HG03135 (cell line): ENCODE data around the gene SLC7A1.

Experiments used
- ATAC-seq: cut with Tn5 transposase; IDR thresholded peaks from one replicate; pipeline ENCODE4 v1.9.1; 2021; ENCODE audit warnings: mild to moderate bottlenecking, moderate library complexity; ENCODE audit not compliant: unreplicated experiment

Gene SLC7A1

DNA sequence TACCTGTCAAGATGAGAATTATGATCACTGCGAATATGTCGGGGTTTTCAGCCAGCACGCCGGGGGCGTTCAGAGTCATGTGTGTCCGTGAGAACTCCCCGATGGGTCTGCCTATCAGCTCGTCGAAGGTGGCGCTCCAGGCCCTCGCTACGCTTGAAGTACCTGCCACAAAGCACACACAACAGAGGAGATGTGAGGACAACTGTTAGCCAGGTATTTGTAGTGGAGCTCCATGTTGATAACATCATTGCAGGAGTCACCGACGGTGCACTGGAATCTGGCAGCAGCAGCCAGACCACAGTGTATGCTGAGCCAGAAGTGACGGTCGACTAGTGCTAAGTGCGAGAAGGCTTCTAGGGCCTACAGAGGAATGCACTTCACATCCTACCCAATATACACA, 62.7 kb downstream of the SLC7A1 start:
- ATAC-seq = no peak

DNA sequence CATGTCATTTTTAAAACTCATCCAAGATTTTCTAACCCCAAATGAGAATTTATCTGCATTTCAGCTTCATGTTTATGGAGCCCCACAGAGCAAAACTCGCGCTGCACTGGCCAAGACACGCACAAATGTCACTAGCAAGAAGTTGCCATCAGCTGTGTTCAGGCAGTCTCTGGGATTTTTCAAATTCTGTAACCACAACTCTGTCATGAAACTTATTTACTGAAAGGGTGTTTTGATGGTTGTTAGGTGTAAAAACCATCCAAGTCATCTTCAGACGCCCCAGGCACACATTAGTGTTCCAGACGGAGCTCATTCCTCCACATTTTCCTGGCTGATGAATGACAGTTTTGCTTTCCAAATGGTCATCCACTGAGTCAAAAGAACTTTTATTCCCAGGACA, 63.4 kb downstream of the SLC7A1 start:
- no peak for ATAC-seq

DNA sequence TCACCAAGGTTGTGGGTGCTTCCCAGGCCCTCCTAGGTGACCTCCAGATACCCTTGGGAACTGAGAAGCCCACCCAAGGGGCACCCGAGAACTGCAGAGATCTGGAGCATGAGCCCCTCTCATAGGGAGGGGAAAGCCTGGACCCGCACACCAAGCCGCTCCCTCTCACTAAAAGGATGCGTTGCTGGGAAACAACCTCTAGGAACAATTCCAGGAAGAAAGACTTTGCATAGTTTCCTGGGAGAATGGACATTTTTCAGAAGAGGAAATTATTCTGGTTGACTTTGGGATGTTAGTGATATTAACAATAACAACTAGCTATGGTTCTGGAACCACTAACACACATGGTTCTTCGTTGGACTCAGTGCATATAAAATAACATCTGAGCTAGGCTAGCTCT, 64.6 kb downstream of the SLC7A1 start:
- no peak for ATAC-seq

DNA sequence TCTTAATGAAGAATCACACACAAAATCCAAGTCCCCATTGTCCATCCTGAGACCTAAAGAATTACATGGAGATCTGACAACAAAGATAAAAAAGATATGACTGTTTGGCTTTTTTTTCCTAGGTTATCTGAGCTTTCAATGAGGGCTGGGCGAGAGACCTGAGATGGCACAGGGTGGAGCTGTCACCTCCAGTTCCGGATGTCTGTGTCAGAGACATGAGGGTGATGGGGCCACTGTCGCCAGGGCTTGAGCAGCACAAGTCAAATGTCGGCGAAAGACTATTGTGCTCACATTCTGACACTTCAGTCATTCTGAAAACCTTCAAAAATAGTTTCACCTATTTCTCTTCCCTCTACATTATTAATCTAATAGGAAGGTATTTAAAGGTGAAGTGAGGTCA, 65.7 kb downstream of the SLC7A1 start:
- no peak for ATAC-seq

DNA sequence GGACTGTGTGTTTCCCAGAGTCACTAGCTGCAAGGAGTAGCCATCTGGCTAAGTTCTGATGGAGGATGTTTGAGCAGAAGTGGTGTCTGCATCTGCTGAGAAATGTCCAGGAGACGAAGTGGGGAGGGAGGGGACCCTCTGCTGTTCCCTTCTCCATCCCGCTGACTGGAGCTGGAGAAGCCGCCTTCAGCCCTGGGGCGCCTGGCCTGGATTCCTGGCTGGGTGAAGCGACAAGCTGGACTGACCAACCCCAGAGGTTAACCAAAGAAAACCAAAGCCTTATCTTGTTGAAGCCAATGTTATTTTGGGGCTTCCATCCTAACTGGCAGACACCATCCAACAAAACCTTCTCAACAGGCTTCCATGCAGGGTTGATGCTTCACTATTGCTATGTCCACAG, 67.6 kb downstream of the SLC7A1 start:
- no peak for ATAC-seq

DNA sequence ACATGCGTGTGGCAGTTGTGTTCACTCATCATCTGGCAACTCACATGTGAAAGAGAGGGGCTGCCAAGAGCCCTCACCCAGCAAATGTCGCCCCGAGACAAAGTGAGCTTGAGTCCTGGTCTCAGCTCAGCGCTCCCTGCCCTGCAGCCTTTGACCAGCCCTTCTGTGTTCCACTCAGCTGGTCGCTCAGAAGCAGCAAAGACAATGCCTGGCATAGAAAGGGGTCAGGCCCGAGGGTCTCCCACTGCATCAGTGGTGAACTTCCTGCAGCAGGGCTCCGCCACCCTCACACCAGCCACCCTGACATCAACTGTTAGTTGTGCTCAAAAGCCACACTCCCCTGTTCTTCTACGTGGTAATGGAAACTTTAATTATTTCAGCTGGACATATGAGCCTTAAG, 68.0 kb downstream of the SLC7A1 start:
- ATAC-seq = no peak

DNA sequence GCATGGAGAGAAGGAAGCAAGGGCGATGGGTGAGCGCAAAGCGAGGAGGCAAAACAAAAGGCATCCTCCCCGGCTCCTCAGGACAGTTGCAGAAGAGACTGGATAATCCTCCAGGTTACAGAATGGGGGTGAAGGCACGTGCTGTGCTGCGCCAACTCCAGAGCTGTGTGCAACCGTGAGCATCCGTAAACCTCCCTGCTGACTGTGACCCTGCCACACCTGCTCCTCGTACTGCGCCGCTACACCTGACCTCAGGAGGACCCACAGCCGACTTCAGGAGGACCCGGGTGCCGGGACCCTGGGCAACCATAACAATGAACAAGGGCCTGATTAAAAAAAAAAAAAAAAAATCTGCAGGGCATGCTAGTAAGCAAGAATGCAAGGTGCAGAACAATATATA, 68.7 kb downstream of the SLC7A1 start:
- no peak for ATAC-seq

DNA sequence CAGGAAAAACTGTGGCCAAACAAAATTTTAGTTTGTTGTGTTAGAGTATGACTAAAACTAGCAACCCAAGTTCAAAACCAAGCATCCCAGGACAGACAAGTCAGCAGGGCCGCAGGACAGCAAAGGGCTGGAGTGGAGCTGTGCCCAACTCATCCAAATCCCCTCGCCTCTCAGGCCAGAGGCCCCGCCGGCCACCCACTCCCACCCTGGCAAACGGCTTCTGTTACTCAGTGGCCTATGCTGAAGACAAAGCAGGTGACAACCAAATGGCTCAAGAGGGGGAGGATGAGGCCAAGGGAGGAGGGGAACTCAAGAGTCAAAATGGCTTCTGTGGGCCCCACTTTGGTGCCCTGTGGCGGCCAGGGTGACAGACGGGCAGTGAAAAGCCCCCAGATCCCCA, 69.7 kb downstream of the SLC7A1 start:
- ATAC-seq = no peak

DNA sequence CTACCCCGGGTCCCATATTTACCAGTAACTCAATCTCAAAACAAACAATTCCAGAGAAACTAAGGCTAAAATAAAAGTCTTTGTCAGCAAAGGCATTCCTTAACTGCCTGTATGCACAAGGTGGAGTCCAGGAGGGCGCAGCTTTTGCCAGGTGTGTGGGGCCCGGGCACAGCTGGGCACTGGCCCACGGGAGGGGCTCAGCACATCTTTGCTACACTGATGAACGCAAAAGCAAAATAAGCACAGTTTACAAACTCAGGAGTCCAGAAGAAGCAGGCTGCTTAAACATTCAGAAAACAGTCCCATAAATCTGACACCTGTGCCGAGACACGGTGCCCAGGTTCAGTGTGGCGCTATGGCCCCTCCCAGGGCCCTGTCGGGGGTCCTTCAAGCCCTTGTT, 70.8 kb downstream of the SLC7A1 start:
- ATAC-seq = no peak

DNA sequence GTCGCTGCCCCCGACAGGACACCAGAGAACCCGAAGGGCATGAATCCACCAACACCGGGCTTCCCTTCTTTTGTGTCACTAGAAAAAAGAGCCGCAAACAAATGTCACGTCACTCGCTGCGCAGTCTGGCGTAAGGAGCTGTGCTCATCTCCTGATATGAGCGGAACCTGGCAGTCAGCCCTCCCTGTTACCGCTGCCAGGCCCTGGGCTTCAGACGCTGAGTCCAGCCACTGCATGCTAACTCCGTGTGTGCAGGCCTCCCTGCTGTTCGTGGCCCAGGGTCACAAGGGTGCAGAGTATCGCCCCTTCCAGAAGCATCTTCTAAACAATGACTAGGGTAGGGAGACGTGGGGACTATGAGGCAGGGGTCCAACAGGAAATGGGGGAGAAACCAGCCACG, 71.3 kb downstream of the SLC7A1 start:
- no peak for ATAC-seq

DNA sequence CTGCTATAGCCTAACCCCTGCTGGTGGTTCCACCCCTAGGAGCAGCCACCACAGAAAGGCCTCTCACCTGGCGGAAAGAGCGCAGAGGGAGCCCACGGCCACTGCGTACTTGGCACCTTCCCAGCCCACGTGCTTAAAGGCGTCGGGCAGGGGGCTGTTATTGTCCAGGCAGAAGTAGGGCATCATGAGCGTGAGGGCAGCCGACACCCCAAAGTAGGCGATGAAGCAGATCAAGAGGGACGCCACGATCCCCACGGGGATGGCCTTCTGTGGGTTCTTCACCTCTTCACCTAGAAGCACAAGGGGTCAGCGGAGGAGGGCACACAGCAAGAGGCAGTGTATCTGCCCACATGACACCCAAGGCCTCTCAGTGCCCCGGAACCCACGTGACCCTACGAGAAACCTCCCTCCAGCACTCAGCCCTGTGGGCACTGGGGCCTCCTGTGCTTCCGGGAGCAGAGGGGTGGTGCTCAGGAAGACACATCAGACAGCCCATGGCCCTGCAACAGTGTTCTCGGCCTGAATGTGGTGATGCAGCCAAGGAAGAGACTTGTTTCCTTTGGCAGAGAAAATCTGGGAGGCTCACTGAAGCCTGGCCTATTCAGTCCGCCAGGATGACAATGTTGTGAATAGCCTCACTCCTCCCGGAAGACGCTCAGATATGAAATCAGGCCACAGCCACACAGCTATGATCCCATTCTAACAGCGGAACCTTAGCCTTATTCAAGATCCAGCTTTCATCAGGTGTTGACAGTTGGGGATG, 72.1 kb downstream of the SLC7A1 start:
- no peak for ATAC-seq

DNA sequence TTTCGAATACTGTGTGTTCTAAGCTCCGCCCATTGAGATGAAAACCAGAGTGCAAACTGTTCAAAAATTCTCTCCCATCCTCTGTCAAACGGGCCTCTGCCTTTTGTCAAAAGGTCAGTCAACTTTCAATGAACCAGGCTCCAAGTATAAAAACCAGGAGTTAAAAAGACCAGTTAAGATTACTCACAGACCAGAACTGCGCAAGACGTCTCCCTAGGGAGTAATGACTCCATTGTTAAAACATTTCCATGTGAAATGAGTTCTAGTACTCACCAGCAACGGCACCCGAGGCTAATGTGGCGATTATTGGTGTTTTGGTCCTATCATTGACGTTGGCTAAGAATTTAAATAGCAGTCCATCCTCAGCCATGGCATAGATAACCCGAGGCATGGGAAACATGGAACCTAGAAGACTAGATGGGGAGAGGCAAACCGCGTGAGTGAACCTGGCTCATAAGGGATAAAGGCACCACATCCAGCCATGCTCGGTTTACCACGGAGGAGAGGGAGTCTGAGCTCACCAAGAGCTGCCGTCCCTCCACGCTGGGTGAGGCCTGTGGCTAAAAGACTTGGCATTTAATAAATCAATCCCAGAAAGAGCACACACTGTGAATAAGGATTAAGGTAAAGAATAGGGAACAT, 73.3 kb downstream of the SLC7A1 start:
- no peak for ATAC-seq

DNA sequence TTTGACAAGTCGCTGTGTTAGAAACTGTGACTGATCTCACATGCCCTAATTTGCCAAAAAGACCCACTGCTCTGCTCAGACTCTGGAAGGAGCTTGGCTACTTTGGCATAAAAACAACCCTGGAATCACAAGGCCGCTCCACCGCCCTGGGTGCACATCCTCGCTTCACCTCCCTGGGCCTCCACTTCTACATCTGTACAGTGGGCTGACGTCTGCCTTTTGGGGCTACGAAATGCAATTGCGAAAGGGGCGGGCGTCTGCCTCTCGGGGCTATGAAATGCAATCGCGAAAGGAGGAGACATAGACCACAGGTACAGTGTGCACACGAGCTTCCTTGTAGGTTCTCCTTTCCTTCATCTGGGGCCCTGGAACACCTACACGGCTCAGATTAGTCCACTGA, 74.2 kb downstream of the SLC7A1 start:
- no peak for ATAC-seq

DNA sequence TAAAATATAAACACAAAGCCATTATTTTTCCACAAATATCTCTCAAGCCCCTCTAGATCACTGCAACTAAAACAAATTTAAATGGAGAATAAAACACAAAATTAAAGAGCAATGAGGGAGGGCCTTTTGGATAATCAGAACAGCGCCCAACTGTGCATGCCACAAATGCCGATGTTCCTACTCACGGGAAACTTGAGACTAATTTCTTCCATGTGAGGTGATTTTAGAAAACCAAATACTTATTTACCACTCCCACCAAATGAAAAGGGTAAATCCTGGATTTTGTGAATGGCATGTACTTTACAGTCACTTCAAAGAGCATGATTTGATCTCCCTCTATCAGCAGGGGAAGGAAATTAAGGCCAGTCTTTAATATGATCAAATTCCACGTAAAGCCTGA, 74.8 kb downstream of the SLC7A1 start:
- ATAC-seq = no peak

DNA sequence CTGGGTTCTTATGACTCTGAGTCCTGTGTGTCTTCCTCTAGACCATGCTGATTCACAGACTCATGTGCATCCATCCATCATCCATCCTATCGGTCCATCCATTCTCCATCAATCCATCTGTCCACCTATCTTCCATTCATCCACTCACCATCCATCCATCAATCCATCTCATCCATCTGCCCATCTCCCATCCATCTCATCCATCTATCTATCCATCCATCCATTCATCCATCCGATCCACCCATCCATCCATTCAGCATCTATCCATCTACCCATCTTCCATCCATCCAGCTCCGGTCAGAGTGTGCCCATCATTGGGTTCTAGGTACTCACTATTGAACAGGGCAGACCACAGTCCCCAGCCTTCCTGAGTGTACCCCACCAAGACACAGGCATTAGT, 75.6 kb downstream of the SLC7A1 start:
- ATAC-seq = no peak

DNA sequence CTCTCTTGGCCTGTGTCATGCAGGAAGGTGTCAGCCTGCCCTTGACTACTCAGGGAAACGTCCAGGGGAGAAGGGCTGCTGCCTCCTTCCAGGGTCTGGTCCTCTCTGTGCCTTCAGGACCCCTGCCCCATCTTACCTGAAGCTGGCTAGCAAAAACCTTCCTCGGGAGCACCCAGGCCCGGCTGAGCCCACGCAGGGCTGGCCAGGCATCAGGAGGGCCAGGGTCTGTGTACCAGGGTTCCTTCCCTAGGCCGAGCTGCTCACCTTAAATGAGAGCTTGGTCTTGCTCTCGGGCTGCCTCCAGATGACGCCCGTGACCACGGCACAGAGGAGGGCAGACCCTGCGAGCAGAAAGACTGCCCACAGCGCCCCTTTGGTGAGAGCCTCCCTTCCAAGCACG, 78.6 kb downstream of the SLC7A1 start:
- ATAC-seq = no peak

DNA sequence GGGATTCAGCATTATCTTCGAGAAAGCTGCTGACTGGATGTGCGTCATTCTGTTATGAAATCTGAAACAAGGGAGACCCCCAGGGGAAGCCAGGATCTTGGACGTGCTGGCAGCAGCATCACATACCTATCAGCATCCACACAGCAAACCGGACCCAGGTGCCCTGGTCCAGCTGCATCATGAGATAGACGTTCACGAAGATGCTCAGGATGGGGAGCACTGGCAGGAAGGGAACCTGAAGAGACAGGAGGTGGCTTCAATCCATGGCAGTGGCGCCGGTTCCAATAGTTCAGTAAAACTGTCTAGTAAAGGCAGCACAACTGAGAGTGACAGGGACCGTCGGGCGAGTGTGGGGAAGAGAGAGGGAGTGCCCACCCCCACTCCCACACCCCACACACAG, 79.5 kb downstream of the SLC7A1 start:
- ATAC-seq = no peak

DNA sequence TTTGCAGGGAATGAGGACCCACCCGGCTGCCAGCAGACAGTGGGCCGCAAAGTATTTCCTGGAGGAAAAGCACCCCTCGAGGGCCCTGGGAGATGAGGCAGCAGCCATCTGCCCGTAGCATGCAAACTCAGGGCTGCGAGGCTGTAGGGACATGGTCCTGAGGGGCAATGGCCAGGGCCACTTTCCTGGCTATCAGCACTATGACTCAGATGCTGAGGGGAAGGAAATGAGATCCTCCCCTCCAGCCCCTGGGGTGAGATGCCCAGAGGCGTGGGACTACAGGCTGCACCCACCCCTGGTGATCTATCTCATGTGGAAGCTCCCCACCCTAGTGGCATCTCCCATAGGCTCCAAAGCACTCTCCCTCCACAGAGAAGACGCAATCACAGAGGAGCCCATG, 80.1 kb downstream of the SLC7A1 start:
- no peak for ATAC-seq

DNA sequence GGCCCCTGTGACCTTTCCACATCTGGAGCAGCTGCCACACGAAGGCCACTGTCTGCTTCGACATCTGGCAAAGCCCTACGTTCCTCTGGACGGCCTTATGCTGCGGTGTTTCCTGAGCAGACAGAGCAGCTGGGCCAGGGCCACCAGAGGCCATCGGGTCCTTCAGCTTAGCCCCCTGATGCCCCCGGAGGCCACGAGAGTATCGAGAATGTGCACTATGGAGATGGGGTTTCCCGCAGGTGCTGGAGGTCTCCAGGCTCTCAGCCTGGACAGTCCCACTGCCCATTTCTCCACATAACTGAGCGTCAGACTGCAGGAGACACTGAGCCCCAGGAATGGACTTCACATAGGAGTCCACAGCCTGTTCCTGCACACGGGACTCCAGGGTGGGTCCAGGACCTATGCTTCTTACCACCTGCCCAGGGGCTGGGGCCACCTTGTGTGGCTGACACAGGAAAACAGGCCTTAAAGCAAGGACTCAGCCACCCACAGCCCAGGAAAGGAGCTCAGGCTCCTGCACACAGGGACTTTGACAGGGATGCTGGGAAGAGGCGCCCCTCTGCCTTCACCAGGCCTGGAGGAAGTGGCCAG, 80.7 kb downstream of the SLC7A1 start:
- no peak for ATAC-seq

DNA sequence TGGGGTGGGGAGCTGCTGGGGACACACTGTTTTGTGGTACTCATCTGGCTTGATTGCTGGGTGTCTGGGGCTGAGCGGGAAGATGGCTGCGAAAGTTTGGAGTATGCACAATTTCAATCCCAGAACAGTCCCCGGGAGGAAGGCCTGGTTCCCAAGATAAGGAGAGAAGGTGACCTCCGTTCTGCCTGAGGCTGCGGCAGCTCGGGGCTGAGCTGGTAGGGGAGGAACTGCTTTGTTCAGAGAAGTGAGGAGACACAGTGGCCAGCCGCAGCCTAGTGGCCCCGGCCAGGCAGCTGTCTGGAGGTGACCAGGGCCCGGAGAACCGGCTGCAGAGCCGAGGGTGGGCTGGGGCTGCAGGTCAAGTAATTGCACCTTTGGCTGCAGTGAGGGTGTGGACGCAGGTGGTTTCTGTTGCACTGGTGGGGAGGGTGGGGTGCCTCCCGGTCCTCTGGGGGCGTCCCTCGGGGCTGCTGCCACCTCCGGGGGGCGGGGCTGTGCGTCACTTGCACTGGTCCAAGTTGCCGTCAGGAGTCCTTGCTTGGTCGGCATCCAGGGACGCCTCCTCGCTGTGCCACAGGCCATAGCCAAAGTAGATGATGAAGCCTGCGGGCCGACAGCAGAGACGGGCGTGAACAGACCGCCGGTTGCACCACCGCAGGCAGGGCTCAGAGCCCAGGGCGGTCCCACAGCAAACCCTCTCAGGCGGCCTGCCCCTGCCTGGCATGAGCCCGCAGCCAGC, 81.3 kb downstream of the SLC7A1 start:
- no peak for ATAC-seq

DNA sequence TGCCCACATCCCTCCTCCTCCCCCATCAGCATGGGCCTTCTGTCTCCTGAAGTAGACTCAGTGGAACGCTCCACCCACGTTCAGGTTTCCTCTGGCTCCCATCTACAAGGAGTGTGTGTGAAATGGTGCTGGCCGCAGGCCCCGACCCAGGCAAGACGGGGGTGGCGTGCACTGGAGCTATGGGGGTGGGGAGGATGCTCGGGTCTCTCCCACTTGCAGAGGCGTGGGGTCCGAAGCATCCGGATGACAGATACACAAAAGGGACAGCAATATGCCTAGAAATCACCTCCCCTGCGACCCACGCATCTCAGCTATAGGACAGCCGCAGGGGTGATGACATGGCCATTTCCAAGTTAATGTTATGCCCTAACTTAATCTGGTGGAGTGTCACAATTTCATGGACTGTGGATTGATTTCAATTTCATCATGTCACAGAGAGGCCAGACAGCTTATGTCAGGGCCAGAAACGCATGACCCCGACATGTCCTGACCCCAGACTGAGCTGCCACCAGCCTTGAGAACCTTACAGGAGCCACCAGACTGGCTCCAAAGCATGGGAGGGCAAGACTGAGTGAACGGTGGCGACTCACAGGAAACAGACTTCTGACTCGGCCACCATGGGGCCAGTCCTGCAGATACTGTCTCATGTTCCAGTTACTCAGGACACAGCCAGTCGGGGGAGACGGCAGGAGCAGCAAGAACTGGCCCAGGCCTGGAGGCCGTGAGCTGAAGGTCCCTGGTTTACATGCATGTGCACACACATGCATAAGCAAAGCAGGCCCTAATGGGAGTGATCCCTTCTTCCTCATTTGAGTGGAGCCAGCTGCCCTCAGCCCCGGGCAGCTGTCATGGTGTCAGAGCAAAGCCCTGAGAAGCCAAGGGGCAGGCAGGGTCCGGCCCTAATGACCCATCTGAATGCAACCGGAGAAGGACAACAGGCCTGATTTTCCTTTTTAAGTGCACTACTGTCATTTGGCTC, 82.2 kb downstream of the SLC7A1 start:
- ATAC-seq = no peak
